NCI-H748 (cell line): Measurements from ENCODE around the gene NEURL2.
"Not testable (repeated sequence)": the region's sequence is repeated elsewhere in the genome, so short reads cannot be mapped to it uniquely, and the experiment has no call there.

Experiments
- DNase-seq: peaks from one replicate; lab custom pipeline; 2025; ENCODE audit not compliant: unreplicated experiment; lab: John Stamatoyannopoulos, UW

The NEURL2 gene

DNA sequence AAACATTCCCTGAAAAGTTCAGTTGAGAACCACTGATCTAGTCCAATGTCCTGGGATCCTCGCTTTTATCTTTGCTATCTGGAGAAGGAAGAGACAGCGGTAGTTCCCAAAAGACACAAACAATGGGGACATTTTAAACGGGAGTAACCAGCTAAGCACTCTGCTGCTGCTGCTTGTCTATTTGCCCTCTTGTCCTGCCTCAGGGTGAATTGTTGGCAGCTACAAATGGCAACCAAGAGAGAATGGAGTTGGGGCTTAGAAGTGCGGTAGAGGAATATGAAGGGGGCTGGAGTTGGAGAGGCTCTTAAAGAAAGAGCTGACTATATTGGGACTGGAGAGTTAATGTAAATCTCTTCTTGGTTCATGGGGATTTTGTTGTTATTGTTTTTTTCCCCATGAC lies 16.4 kb downstream of the NEURL2 start:
- no peak for DNase-seq

DNA sequence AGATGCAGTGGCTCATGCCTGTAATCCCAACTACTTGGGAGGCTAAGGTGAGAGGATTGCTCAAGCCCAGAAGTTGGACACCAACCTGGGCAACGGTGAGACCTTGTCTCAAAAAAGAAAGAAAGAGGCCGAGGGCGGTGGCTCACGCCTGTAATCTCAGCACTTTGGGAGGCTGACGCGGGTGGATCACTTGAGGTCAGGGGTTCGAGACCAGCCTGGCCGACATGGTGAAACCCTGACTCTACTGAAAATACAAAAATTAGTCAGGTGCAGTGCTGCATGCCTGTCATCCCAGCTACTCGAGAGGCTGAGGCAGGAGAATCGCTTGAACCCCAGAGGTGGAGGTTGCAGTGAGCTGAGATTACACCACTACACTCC lies 16.9 kb downstream of the NEURL2 start:
- not testable (repeated sequence) for DNase-seq

DNA sequence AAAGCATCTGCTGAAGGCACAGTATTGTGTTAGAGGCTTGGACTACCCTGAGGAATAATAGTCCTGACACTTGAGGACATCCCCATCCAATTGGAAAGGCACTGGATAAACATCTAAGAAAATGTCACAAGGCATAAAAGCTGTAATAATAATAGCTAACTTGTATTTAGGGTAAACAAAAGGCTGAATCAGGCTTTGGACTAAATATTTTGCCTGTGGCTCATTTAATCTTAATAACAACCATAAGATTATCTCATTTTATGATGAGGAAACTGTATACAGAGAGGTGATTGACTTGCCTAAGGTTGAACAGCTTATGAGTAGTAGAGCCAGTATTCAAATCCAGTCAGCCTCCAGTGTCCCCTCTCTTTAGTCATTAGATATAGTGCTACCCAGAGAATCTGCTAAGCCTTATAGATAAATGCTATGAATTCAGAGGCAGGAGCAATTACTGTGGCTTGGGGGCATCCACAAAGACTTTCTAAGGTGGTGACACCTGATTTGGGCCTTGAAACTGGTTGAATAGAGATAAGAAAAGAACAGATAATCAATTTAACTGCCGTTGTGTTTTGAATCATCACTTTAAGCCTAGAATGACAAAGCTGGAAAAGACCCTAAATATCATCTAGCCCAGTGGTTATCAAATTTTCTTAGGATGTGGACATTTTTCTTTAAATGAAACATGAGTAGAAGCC lies 17.5 kb downstream of the NEURL2 start:
- no peak for DNase-seq

DNA sequence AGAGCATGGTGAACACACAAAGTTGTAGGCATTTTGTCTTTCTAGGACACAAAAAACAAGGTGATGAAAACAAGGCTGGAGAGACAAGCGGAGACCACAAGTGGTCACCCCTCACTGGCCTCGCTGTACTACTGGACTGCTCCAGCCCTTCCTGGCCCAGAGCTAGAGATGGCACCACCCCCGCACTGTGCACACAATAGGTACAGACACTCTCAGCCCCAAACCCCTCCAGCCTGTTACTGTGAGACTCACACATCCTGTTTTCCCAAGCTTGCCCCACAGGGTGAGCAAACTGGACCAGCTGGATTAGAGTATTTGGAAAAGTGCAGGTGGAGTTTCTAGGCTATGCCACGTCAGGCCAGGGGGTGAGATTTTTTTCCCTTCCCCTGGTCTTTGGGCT lies 18.4 kb downstream of the NEURL2 start:
- DNase-seq: no peak

DNA sequence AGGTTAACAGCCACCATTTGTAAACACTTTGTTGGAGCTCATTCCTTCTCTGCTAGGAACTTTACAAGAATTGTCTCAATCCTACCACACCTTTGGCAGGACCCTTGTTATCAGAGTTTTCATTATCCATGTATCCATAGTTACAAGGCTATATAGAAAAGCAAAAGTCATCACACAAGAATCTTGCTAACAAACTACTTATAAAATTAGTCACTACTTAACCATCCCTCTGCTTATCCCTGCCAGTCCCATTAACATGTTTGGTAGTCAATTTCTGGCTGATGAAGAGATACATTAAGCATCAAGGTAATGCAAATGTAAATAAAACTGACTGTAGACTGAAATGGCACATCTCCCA lies 23.2 kb downstream of the NEURL2 start:
- no peak for DNase-seq

DNA sequence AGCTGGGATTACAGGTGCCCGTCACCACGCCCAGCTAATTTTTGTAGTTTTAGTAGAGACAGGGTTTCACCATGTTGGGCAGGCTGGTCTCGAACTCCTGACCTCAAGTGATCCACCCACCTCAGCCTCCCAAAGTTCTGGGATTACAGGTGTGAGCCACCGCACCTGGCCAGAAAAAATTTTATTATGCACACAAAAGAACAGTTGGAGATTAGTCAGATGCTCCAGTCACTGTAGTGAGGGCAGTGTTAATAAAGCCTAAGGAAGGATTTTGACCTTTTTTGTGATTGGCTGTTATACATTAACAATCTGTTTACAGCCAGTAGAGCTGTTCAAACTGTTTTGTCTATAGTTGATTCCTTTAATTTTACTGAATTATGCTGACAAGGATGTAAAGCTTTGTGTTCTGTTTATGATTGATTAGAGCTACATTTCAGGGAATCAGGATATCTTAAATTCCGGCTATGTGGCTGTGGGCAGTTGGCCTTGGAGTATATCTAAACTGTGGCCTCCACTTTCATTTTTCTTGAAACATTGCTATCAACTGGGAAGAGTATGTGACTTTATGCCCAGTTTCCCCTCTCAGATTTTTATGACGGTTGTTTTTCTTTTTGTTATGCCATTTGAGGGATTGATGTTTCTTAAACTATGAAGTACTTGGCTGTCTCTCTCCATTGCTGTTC lies 23.7 kb downstream of the NEURL2 start:
- no peak for DNase-seq

DNA sequence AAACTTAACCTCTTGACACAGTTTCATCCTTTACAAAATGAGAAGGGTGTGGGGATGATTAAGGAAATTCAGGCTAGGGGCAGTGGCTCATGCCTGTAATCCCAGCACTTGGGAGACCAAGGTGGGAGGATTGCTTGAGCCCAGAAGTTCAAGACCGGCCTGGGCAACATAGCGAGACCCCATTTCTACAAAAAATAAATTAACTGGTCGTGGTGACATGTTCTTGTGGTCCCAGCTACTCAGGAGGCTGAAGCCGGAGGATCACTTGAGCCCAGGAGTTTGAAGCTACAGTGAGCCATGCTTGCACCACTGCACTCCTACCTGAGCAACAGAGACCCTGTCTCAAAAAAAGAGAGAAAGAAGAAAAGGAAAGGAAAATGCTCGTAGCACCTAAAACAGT lies 24.6 kb downstream of the NEURL2 start:
- no peak for DNase-seq

DNA sequence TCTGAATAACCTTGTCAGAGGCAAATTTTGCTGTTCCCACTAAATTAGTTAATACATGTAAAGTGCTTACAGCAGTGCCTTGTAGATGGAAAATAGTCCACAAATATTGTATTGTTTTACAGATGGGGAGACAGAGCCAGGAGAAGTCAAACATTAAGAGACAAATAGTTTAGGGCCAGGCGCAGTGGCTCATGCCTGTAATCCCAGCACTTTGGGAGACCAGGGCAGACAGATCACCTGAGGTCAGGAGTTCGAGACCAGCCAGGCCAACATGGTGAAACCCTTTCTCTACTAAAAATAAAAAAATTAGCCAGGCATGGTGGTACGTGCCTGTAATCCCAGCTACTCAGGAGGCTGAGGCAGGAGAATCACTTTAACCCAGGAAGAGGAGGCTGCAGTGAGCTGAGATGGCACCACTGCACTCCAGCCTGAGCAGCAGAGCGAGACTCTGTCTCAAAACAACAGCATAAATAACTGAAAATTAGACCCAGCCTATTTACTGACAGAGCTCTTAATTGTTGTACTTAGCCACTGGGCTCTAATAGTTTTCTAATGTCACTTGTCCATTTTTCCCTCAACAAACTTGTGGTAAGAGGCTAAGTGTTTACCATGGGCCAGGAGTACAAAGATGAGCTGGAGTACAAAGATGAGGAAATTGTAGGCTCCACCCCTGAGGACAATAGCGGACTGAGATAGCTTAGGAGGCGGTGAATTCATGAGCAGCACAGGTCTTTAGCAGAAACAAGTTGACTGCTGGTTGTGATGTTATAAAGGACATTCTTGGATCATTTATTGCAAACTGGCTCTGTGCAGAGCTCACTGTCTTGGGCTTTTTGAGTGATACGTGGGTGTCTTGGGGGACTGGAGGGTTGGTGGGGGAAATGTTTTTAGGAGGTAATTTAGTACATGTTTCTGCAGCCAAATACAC lies 27.2 kb downstream of the NEURL2 start:
- peak; percentile 21 for DNase-seq

DNA sequence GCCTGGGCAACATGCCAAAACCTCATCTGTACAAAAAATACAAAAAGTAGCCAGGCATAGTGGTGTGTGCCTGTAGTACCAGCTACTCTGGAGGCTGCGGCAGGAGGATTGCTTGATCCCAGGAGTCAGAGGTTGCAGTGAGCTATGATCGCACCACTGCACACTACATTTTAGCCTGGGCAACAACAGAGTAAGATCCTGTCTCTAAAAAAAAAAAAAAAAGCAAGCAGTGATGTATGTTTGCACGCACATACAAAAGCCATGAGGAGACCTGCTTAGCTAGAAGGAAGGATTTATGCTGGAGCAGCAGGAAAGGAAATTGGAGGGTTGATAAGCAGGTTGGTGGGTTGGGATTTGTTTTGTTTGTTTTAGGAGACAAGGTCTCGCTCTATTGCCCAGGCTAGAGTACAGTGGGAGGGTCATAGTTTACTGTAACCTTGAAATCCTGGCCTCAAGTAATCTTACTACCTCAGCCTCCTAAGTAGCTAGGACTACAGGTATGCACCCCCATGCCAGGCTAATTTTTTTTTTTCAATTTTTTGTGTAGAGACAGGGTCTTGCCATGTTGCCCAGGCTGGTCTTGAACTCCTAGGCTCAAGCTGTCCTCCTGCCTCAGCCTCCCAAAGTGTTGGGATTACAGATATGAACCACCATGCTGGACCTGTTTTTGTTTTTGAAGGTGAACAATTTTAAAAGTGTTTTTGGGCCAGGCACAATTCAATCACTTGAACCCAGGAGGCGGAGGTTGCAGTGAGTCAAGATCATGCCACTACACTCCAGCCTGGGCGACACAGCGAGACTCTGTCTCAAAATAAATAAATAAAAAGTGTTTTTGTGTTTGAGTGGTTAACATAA lies 29.6 kb downstream of the NEURL2 start:
- DNase-seq: peak; percentile 26

DNA sequence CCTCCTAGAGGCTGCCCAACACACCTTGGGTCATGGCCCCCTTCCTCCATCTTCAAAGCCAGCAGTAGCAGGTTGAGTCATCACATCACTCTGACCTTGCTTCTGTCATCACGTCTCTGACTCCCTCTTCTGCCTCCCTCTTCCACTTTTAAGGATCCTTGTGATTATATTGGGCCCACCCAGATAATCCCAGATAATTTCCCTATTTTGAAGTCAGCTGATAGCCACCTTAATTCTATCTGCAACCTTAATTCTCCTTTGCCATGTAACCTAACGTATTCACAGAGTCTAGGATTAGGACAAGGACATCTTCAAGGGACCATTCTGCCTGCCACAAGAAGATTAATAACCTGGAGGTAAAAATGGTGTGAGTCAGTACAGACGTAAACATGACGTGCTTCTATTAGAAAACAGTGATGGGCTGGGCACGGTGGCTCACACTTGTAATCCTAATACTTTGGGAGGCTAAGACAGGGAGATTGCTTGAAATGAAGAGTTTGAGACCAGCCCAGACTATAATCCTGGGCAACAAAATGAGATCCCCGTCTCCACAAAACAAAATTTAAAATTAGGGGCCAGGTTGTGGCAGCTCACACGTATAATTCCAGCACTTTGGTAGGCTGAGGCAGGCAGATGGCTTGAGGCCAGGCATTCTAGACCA lies 30.3 kb downstream of the NEURL2 start:
- no peak for DNase-seq

DNA sequence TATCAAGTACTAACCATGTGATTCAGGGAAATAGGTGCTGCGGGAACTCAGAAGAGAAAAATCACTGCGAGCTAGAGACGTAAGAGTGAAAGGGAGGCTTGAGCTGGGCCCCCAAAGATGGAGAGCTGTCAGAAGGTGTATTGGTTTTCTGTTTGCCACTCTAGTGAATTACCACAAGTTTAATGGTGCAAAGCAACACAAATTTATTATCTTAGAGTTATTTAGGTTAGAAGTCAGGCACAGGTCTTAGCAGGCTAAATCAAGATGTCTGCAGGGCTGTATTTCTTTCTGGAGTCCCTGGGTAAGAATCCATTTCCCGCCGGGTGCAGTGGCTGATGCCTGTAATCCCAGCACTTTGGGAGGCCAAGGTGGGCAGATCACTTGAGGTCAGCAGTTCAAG lies 31.1 kb downstream of the NEURL2 start:
- DNase-seq: no peak

DNA sequence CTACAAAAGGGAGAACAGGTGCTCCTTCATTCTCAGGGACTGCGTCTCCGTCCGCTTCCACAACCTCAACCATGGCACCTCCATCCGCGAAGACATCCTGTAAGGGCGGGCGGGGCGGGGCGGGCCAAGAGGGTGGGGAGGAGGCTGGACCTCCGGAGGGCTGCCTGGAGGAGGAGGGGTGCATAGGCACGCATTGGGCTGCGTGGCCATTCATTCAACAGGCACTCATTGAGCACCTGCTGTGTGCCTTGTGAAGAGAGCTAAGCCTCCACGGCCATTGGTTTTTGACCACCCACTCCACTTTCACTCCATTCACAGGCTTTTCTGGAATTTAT lies 33.2 kb downstream of the NEURL2 start:
- peak; percentile 42 for DNase-seq

DNA sequence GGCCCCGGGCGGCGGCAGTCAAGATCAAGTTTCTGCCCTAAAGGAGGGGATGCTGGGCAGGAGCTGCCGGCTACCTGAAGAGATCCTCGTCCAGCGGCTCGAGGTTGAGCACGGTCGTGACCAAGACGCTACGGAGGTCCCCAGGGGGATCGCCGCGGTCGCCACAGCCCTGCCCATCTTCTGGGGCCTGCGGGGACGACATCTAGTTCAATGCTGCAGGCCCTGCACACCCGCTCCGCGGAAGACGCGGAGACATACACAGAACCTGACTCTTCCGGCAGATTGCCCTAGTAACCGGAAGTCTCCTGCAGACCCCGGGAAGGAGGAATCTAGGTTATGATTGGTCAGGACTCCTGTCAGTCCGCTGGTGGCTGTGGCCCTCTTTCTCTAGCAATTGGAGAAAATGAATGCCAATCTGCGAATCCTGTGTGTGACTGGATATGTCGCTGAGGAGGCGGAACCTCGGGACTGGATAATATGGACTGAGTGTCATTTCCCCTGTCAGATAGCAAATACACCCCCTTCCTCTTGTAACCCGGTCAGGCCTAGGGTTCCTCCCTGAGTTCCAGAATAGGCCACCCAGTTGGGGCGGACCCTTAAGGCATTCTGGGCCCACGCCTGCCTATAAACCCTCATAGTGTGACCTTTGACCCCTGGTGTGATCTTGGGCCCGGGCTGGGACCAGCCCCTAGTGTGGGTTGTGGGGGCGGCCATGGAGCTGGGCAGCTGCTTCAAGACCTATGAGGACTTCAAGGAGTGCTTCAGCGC lies 33.7 kb downstream of the NEURL2 start, which contains the start of the genes ACOT8 and ZSWIM3:
Gene ACOT8 (minus strand): TSS at position 279 of the 768 bp plus-strand sequence. CDS start 77 bp downstream, at position 202.
Gene ZSWIM3 (plus strand): TSS at position 501 of the 768 bp plus-strand sequence. CDS start 212 bp downstream, at position 713.
- DNase-seq: peak; percentile 99

DNA sequence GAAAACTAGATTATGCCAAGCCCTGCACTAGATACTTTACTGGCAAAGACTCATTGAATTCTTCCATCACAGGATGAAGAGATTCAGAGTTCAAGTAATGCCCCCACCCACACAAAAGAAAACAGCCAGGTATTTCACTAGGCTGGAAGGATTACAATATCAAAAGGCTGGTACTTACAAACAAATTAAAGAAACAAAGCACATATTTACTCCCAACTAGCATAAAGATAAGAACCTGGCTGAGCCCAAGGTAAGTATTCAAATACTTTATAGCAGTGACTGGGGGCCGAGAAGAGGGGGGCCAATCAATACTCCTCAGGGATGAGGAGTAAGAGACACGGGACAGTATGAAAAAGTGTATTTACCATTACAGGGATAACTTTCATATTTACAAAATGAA lies 37.5 kb downstream of the NEURL2 start:
- DNase-seq: no peak

DNA sequence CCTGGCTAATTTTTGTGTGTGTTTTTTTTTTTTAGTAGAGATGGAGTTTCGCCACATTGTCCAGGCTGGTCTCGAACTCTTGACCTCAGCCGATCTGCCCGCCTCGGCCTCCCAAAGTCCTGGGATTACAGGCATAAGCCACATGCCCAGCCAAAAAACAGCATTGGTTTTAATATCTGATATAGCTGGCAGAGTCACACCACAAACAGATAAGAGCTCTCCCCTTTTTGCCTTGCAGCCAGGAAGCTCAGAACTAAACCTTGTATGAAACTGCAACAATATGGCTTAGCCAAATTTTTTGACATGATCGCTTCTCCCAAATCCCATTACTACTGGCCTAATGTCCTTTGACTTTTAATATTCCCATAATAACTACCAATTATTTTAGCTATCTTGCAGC lies 38.7 kb downstream of the NEURL2 start:
- no peak for DNase-seq

DNA sequence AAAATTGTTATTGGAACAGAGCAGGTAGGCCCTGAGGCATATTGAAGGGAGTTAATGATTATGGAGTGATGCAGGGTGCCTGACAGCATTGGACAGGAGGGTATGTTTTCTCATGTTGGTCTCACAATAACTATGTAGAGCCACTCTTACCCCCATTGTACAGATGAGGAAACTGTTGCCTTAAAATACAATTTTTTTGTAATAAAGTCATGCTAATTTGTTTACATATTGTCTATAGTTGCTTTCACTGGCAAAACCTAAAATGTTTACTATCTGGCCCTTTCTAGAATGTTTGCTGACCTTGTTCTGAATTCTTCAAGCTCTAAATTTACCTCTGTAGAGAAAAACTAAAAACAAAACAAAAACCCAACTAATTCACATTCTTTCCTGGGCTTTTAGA lies 39.5 kb downstream of the NEURL2 start:
- no peak for DNase-seq

DNA sequence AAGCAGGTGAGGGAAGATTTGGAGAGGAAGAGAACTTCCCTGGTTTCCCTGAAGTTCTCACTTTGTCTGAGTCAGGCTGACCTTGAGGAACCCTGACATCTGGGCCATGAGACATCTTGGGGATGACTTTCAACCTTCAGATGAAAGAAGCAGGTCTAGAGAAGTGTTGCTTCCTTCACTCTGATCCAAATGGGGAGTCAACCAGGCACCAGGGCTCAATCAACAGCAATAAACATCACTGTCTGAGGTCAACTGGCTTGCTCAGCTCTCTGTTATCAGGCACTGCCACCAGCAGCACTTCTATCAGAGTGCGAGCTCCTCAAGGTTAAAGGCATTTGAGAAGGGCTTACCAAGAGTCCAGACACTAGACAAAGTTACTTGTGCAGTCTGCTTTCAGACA lies 40.1 kb downstream of the NEURL2 start:
- no peak for DNase-seq

DNA sequence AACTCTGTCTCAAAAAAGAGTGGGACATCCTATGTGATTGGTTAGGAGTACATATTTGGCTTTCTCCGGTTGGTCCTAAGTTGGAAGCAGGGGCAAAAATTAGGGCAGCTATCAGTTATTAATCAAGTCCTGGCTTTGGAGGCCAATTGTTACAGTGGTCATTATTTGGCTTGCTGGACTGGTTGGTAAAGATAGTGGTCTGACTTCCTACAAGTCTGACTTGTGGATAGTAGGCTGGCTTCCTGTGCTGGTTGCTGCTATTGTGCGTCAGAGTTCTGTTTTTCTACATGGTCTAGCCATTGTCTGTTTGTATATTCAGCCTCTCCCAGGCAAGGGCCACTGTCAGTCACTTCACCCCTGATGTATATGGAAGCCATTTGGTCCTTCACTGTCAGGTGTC lies 40.8 kb downstream of the NEURL2 start:
- DNase-seq: no peak

DNA sequence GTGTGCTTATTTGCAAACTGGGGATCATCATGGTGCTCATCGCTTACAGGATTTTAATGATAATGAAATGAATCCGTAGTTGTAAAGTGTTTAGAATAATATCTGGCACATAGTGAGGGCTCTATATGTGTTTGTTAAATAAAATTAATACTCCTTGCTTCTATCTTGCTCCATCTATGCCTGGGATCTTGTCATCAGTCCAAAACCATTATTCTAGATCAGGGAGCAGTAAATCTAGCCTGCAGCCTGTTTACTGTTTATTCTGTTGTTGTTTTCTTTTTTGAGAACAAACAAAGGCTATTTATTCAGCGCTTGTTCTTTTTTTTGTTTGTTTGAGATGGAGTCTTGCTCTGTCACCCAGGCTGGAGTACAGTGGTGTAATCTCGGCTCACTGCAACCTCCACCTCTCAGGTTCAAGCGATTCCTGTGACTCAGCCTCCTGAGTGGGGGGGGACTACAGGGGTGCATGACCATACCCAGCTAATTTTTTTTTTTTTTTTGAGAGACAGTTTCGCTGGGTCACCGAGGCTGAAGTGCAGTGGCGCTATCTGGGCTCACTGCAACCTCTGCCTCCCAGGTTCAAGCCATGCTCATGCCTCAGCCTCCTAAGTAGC lies 41.9 kb downstream of the NEURL2 start:
- no peak for DNase-seq
